Measurements from ENCODE around the gene CD81. TPM values are rescaled to one million over a fixed set of nuclear protein-coding genes. Genes with fewer than 3 reads are reported as not detected.

The CD81 gene
- total RNA-seq, 1 experiment from 2014 or later: 237 TPM

DNA sequence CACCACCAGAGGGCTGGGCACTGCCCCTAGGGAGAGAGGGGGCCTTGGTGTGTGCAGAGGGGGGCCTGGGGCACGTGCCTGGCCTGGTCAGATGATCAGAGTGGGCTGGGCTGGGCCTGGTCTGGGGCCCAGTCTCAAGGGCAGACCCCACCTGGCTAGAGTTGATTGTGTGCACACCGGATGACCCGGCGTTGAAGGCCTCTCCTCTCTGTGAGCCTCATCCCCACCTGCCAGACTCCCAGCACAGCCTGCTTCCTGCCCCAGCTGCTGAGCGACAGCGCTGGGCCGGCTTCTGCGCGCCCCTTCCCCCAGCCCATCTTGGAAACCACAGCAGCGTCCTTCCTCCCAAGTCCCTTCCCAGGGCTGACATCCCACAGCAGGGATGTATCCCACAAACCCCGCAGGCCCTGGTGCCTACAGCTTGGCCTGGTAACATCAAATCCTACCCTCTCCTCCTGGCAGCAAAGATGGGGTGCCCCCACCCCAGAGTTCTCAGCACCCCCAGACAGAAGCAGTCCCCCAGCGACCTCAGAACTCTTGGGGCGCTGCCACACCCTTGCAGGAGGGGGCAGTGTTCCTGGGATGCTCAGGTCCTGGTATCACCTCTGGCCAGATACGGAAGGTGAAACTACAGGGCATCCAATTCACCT lies 12.4 kb downstream of the CD81 start:
- Mint-ChIP-seq H3K27ac (peak overlapping the region; percentile 34; the same call in 1 of the 2 replicates), H3K36me3 (no peaks in the 10 kb centered on the region), H3K9me3 (no peaks in the 10 kb centered on the region), H3K4me1 (peaks cover 9% of the 10 kb centered on the region; the same call in 1 of the 2 replicates), H3K4me3 (no peak overlapping the region), H3K27me3 (ENCODE audit: low read depth) (no peaks in the 10 kb centered on the region)
- ChIA-PET CTCF (interaction anchor here (1.6 kb wide), 1 partner anchor 87 kb away, joined by 3 read pairs; no protein-coding TSS in a partner anchor), POLR2A (interaction anchor here (1.4 kb wide), 1 partner anchor 11 kb away, joined by 6 read pairs; the partner anchor contains the start of gene TSSC4)
- ATAC-seq (peak; percentile 15), DNase-seq (ENCODE audit: low spot score) (no peak)
- TF ChIP-seq, protein P1, sequence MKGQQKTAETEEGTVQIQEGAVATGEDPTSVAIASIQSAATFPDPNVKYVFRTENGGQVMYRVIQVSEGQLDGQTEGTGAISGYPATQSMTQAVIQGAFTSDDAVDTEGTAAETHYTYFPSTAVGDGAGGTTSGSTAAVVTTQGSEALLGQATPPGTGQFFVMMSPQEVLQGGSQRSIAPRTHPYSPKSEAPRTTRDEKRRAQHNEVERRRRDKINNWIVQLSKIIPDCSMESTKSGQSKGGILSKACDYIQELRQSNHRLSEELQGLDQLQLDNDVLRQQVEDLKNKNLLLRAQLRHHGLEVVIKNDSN (CRISPR knock-in tag; IDR thresholded peaks at IDR 0.05): no peak
- TF ChIP-seq KAT7 (CRISPR knock-in tag; IDR thresholded peaks at IDR 0.05; ENCODE audit: borderline replicate concordance) (no peak), NR2C2 (CRISPR knock-in tag; IDR thresholded peaks at IDR 0.05) (no peak), CBFB (CRISPR knock-in tag; IDR thresholded peaks at IDR 0.05; ENCODE audit: low read depth) (no peak), ZNF671 (CRISPR knock-in tag; IDR thresholded peaks at IDR 0.05) (no peak), ZNF423 (CRISPR knock-in tag; IDR thresholded peaks at IDR 0.05) (no peak), TEAD4 (CRISPR knock-in tag; IDR thresholded peaks at IDR 0.05) (no peak), ZNF263 (CRISPR knock-in tag; IDR thresholded peaks at IDR 0.05; ENCODE audit: low read depth) (no peak), CREM (CRISPR knock-in tag; IDR thresholded peaks at IDR 0.05) (no peak), NFYB (CRISPR knock-in tag; conservative IDR thresholded peaks at IDR 0.05; ENCODE audit: low read depth) (no peak), ZNF396 (CRISPR knock-in tag; IDR thresholded peaks at IDR 0.05; ENCODE audit: borderline replicate concordance) (no peak), NFATC4 (CRISPR knock-in tag; IDR thresholded peaks at IDR 0.05) (no peak), SOX15 (CRISPR knock-in tag; IDR thresholded peaks at IDR 0.05) (no peak)
- TF ChIP-seq, protein P2, sequence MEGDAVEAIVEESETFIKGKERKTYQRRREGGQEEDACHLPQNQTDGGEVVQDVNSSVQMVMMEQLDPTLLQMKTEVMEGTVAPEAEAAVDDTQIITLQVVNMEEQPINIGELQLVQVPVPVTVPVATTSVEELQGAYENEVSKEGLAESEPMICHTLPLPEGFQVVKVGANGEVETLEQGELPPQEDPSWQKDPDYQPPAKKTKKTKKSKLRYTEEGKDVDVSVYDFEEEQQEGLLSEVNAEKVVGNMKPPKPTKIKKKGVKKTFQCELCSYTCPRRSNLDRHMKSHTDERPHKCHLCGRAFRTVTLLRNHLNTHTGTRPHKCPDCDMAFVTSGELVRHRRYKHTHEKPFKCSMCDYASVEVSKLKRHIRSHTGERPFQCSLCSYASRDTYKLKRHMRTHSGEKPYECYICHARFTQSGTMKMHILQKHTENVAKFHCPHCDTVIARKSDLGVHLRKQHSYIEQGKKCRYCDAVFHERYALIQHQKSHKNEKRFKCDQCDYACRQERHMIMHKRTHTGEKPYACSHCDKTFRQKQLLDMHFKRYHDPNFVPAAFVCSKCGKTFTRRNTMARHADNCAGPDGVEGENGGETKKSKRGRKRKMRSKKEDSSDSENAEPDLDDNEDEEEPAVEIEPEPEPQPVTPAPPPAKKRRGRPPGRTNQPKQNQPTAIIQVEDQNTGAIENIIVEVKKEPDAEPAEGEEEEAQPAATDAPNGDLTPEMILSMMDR (IDR thresholded peaks at IDR 0.05): no peak
- TF ChIP-seq, protein P3, sequence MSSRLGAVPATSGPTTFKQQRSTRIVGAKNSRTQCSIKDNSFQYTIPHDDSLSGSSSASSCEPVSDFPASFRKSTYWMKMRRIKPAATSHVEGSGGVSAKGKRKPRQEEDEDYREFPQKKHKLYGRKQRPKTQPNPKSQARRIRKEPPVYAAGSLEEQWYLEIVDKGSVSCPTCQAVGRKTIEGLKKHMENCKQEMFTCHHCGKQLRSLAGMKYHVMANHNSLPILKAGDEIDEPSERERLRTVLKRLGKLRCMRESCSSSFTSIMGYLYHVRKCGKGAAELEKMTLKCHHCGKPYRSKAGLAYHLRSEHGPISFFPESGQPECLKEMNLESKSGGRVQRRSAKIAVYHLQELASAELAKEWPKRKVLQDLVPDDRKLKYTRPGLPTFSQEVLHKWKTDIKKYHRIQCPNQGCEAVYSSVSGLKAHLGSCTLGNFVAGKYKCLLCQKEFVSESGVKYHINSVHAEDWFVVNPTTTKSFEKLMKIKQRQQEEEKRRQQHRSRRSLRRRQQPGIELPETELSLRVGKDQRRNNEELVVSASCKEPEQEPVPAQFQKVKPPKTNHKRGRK (CRISPR knock-in tag; IDR thresholded peaks at IDR 0.05; ENCODE audit: borderline replicate concordance): no peak
- TF ChIP-seq, protein P4, sequence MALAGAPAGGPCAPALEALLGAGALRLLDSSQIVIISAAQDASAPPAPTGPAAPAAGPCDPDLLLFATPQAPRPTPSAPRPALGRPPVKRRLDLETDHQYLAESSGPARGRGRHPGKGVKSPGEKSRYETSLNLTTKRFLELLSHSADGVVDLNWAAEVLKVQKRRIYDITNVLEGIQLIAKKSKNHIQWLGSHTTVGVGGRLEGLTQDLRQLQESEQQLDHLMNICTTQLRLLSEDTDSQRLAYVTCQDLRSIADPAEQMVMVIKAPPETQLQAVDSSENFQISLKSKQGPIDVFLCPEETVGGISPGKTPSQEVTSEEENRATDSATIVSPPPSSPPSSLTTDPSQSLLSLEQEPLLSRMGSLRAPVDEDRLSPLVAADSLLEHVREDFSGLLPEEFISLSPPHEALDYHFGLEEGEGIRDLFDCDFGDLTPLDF (CRISPR knock-in tag; IDR thresholded peaks at IDR 0.05): no peak
- TF ChIP-seq, protein P5, sequence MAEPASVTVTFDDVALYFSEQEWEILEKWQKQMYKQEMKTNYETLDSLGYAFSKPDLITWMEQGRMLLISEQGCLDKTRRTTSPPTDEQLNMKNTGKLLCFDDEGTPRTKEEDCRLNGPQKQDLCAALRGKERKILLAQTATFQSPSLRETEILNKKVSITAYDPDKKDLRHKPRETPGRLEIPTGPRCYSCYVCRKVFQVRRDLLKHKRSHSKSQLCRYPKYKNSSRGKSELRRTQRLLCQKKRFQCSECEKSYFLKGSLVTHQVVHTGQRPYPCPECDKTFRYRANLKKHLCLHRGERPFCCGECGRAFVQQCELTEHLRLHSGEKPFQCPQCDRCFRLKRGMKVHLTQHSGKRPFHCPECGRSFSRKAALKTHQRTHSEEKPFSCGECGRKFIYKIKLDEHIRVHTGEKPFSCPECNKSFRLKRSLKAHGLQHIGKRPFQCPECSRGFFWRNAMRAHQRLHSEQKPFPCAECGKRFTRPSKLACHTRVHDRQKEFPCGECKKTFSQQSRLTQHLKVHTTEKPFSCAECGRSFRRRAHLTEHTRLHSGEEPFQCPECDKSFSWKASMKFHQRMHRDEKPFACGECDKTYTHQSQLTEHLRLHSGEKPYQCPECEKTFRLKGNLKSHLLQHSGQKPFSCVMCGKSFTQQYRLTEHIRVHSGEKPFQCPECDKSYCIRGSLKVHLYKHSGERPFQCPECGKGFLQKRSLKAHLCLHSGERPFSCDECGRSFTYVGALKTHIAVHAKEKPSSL (CRISPR knock-in tag; conservative IDR thresholded peaks at IDR 0.05): no peak
- TF ChIP-seq, protein P6, sequence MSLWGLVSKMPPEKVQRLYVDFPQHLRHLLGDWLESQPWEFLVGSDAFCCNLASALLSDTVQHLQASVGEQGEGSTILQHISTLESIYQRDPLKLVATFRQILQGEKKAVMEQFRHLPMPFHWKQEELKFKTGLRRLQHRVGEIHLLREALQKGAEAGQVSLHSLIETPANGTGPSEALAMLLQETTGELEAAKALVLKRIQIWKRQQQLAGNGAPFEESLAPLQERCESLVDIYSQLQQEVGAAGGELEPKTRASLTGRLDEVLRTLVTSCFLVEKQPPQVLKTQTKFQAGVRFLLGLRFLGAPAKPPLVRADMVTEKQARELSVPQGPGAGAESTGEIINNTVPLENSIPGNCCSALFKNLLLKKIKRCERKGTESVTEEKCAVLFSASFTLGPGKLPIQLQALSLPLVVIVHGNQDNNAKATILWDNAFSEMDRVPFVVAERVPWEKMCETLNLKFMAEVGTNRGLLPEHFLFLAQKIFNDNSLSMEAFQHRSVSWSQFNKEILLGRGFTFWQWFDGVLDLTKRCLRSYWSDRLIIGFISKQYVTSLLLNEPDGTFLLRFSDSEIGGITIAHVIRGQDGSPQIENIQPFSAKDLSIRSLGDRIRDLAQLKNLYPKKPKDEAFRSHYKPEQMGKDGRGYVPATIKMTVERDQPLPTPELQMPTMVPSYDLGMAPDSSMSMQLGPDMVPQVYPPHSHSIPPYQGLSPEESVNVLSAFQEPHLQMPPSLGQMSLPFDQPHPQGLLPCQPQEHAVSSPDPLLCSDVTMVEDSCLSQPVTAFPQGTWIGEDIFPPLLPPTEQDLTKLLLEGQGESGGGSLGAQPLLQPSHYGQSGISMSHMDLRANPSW (CRISPR knock-in tag; conservative IDR thresholded peaks at IDR 0.05; ENCODE audit: low read depth): no peak

Measured in WTC11 (cell line).